ENCODE data around the gene HIF3A.

GRCh38 chr19:46296202-46296480 lies 701 bp upstream of the HIF3A start:
- TF ChIP-seq CTCF (conservative IDR thresholded peaks at IDR 0.05; ENCODE audit: low read depth, low read length) (no peak), EZH2 (IDR thresholded peaks at IDR 0.05; ENCODE audit: borderline replicate concordance, low read depth, low read length, poor library complexity, severe bottlenecking) (no peak)
